H1 (cell line): ENCODE data around the gene LTBR. TPM values are rescaled to one million over a fixed set of nuclear protein-coding genes. Genes with fewer than 3 reads are reported as not detected.

Experiments
- CTCF ChIA-PET: fragments of 300-600 bp; sonication (Branson Sonifier 250); formaldehyde crosslinking; loops from one replicate; lab custom pipeline; 2021; ENCODE audit not compliant: partially characterized antibody; lab: Charles Lee
- POLR2A ChIA-PET: fragments of 300-600 bp; sonication (Branson Sonifier 250); formaldehyde crosslinking; loops from one replicate; lab custom pipeline; 2021; ENCODE audit warnings: inconsistent platforms; ENCODE audit not compliant: partially characterized antibody; lab: Charles Lee
- DNase-seq, 2 experiments: peaks; one replicate each; pipeline versions ENCODE4 v3.0.0 to v3.0.0-alpha.2; 2010 to 2022; ENCODE audit warnings: low spot score in 2 of 2, low read depth in 1 of 2, mixed read lengths in 1 of 2
- FAIRE-seq: peaks from 2 replicates; lab custom pipeline; 2011; peaks lifted over from hg19 to GRCh38; lab: Jason Lieb, UNC
- H2AFZ ChIP-seq: 2 replicates; pipeline ENCODE4 v1.8.1; 2012; ENCODE audit warnings: low read length, inconsistent platforms
- H2AK5ac ChIP-seq: 2 replicates; pipeline ENCODE4 v1.6.1; 2013; ENCODE audit warnings: low read depth, low read length
- H2BK120ac ChIP-seq: replicated peaks from 2 replicates; pipeline ENCODE3; 2013; ENCODE audit warnings: low read depth, low read length, inconsistent platforms
- H2BK12ac ChIP-seq: 2 replicates; pipeline ENCODE4 v1.6.1; 2013; ENCODE audit warnings: low read depth, low read length
- H2BK15ac ChIP-seq: 2 replicates; pipeline ENCODE4 v1.6.1; 2013; ENCODE audit warnings: low read length
- H2BK20ac ChIP-seq: 2 replicates; pipeline ENCODE4 v1.6.1; 2013; ENCODE audit warnings: low read length
- H2BK5ac ChIP-seq: 2 replicates; pipeline ENCODE4 v1.6.1; 2013; ENCODE audit warnings: low read depth, low read length
- H3K14ac ChIP-seq: 2 replicates; pipeline ENCODE4 v1.6.1; 2013; ENCODE audit warnings: inconsistent platforms; ENCODE audit not compliant: insufficient read length
- H3K18ac ChIP-seq: 2 replicates; pipeline ENCODE4 v1.6.1; 2013; ENCODE audit warnings: low read length; ENCODE audit errors: extremely low read depth
- H3K23ac ChIP-seq: 2 replicates; pipeline ENCODE4 v1.6.1; 2013; ENCODE audit warnings: inconsistent platforms; ENCODE audit not compliant: insufficient read length
- H3K23me2 ChIP-seq: 2 replicates; pipeline ENCODE4 v1.6.1; 2013; ENCODE audit warnings: low read depth, low read length
- H3K27ac ChIP-seq: 2 replicates; pipeline ENCODE4 v1.6.1; 2011; ENCODE audit warnings: low read depth, low read length, inconsistent platforms
- H3K27me3 ChIP-seq, 4 experiments: replicated peaks in 1 of 4; 1 replicate in 1 of 4; 2 replicates in 3 of 4; pipeline versions ENCODE4 v1.6.1 to v1.8.1; 2011 to 2013; ENCODE audit warnings: low read length in 3 of 4, mild to moderate bottlenecking in 3 of 4, inconsistent platforms in 2 of 4, mixed read lengths in 2 of 4, moderate library complexity in 1 of 4; ENCODE audit not compliant: control insufficient read depth in 3 of 4, insufficient read depth in 3 of 4; ENCODE audit errors: extremely low read depth in 1 of 4
- H3K36me3 ChIP-seq, 4 experiments: 2 replicates each; pipeline versions ENCODE4 v1.6.1 to v1.8.1; 2011 to 2013; ENCODE audit warnings: mild to moderate bottlenecking in 4 of 4, low read length in 3 of 4, moderate library complexity in 2 of 4, control low read depth in 1 of 4, inconsistent platforms in 1 of 4; ENCODE audit not compliant: insufficient read depth in 4 of 4, control insufficient read depth in 2 of 4
- H3K4ac ChIP-seq: replicated peaks from 2 replicates; pipeline ENCODE3; 2013; ENCODE audit warnings: low read length, low read depth, mixed read lengths, inconsistent platforms; ENCODE audit not compliant: insufficient read length
- H3K4me1 ChIP-seq, 4 experiments: replicated peaks in 1 of 4; 1 replicate in 1 of 4; 2 replicates in 3 of 4; pipeline versions ENCODE4 v1.6.1 to v1.8.1; 2011 to 2013; ENCODE audit warnings: low read length in 3 of 4, inconsistent platforms in 2 of 4, mixed read lengths in 1 of 4; ENCODE audit not compliant: insufficient read depth in 4 of 4, control insufficient read depth in 3 of 4
- H3K4me2 ChIP-seq, 2 experiments: 2 replicates each; pipeline versions ENCODE4 v1.6.1 to v1.8.1; 2011 to 2013; ENCODE audit warnings: low read depth in 2 of 2, low read length in 2 of 2, control low read depth in 1 of 2, inconsistent platforms in 1 of 2, mild to moderate bottlenecking in 1 of 2; ENCODE audit not compliant: insufficient read depth in 1 of 2
- H3K4me3 ChIP-seq, 4 experiments: fragments of 200-600, 300-600 bp in 1 of 4; sonication (generic), shearing (Covaris generic), sonication (Bioruptor Twin) in 1 of 4; 2 replicates each; pipeline versions ENCODE4 v1.5.1 to v1.8.1; 2011 to 2016; ENCODE audit warnings: low read length in 4 of 4, low read depth in 3 of 4, control low read depth in 2 of 4, inconsistent platforms in 2 of 4, mild to moderate bottlenecking in 2 of 4, mixed read lengths in 1 of 4, moderate library complexity in 1 of 4; ENCODE audit not compliant: insufficient read depth in 2 of 4; ENCODE audit errors: extremely low read depth in 1 of 4
- H3K56ac ChIP-seq: replicated peaks from 2 replicates; pipeline ENCODE3; 2013; ENCODE audit warnings: low read depth, mild to moderate bottlenecking, mixed read lengths, low read length, inconsistent platforms; ENCODE audit not compliant: insufficient read length
- H3K79me1 ChIP-seq: 2 replicates; pipeline ENCODE4 v1.6.1; 2013; ENCODE audit warnings: low read depth, low read length, control low read depth
- H3K79me2 ChIP-seq, 2 experiments: 2 replicates each; pipeline versions ENCODE4 v1.6.1 to v1.8.1; 2012 to 2013; ENCODE audit warnings: low read length in 2 of 2, mild to moderate bottlenecking in 2 of 2, inconsistent platforms in 1 of 2; ENCODE audit not compliant: insufficient read depth in 2 of 2, control insufficient read depth in 1 of 2
- H3K9ac ChIP-seq, 4 experiments: replicated peaks in 1 of 4; 1 replicate in 1 of 4; 2 replicates in 3 of 4; pipeline versions ENCODE4 v1.6.1 to v1.8.1; 2011 to 2013; ENCODE audit warnings: low read depth in 3 of 4, low read length in 3 of 4, control low read depth in 2 of 4, mild to moderate bottlenecking in 2 of 4, moderate library complexity in 2 of 4, inconsistent platforms in 1 of 4; ENCODE audit errors: extremely low read depth in 1 of 4
- H3K9me3 ChIP-seq, 2 experiments: 2 replicates each; pipeline versions ENCODE4 v1.6.1 to v1.8.1; 2012 to 2013; ENCODE audit warnings: mild to moderate bottlenecking in 2 of 2, moderate library complexity in 2 of 2, control low read depth in 1 of 2, inconsistent platforms in 1 of 2, low read depth in 1 of 2, low read length in 1 of 2, mixed read lengths in 1 of 2; ENCODE audit not compliant: insufficient read depth in 2 of 2
- H4K20me1 ChIP-seq, 2 experiments: replicated peaks in 1 of 2; 2 replicates each; pipeline versions ENCODE3 to v1.8.1; 2011 to 2013; ENCODE audit warnings: inconsistent platforms in 2 of 2, low read length in 2 of 2, mild to moderate bottlenecking in 1 of 2; ENCODE audit not compliant: insufficient read depth in 2 of 2, control insufficient read depth in 1 of 2
- H4K5ac ChIP-seq: 2 replicates; pipeline ENCODE4 v1.6.1; 2013; ENCODE audit warnings: low read length, low read depth, mixed read lengths, inconsistent platforms; ENCODE audit not compliant: insufficient read length
- H4K8ac ChIP-seq: 2 replicates; pipeline ENCODE4 v1.8.0; 2013; ENCODE audit warnings: mild to moderate bottlenecking, moderate library complexity, low read length, inconsistent platforms; ENCODE audit not compliant: insufficient read depth; ENCODE audit errors: extremely low read depth
- H4K91ac ChIP-seq: replicated peaks from 2 replicates; pipeline ENCODE3; 2013; ENCODE audit warnings: low read length, mixed read lengths, inconsistent platforms; ENCODE audit not compliant: insufficient read length
- JUND ChIP-seq: IDR thresholded peaks from 2 replicates; pipeline ENCODE4 v1.6.1; 2011; ENCODE audit warnings: mild to moderate bottlenecking, improper control_type of control experiment, low read length
- POLR2A ChIP-seq, 2 experiments: IDR thresholded peaks; 1 replicate in 1 of 2; 2 replicates in 1 of 2; pipeline ENCODE4 v1.6.1; 2011; ENCODE audit warnings: low read depth in 2 of 2, low read length in 2 of 2, mild to moderate bottlenecking in 2 of 2; ENCODE audit errors: control extremely low read depth in 1 of 2
- POLR2AphosphoS5 ChIP-seq: IDR thresholded peaks from 2 replicates; pipeline ENCODE4 v1.6.1; 2011; ENCODE audit warnings: low read depth, low read length
- WGBS, 2 experiments: shearing (Covaris generic) in 1 of 2; methylation state at CpG; one replicate each; pipeline versions ENCODE4 v1.1.6 to v1.1.7; 2013 to 2015; ENCODE audit warnings: low lambda C conversion rate in 2 of 2, mixed read lengths in 2 of 2, inconsistent platforms in 1 of 2, low coverage in 1 of 2, missing lambda C conversion rate in 1 of 2; ENCODE audit not compliant: insufficient replicate concordance in 2 of 2, insufficient coverage in 1 of 2, insufficient read length in 1 of 2; ENCODE audit errors: extremely low coverage in 1 of 2, missing lambda C conversion rate in 1 of 2; 5-methylcytosine and 5-hydroxymethylcytosine counted together
- polyA plus RNA-seq, 7 experiments: library from polyadenylated mRNA; depleted of rRNA in 3 of 7; stranded (reverse) in 5 of 7; unstranded in 2 of 7; fragments of >200 nt in 5 of 7; fragments of 200-250 nt in 2 of 7; gene quantifications; 1 replicate in 5 of 7; 2 replicates in 1 of 7; 4 replicates in 1 of 7; pipeline versions ENCODE4 v1.2.1 to v1.2.3, GENCODE V29; 2011 to 2013; ENCODE audit warnings: missing spikeins in 2 of 7, mixed read lengths in 2 of 7
- total RNA-seq: library from RNA; stranded (reverse); fragmentation: NEBNext Ultra II Directional; extraction: Animal tissue kit (Norgen Biotek cat#: 25700); gene quantifications from 2 replicates; pipeline ENCODE4 v1.2.1, GENCODE V29; 2021

Gene LTBR
- total and polyA plus RNA-seq, 2 of the 8 experiments (the other 6 are each of a cell fraction or from before 2014, with no cell fraction given) = 5.1 to 6.3 TPM

DNA sequence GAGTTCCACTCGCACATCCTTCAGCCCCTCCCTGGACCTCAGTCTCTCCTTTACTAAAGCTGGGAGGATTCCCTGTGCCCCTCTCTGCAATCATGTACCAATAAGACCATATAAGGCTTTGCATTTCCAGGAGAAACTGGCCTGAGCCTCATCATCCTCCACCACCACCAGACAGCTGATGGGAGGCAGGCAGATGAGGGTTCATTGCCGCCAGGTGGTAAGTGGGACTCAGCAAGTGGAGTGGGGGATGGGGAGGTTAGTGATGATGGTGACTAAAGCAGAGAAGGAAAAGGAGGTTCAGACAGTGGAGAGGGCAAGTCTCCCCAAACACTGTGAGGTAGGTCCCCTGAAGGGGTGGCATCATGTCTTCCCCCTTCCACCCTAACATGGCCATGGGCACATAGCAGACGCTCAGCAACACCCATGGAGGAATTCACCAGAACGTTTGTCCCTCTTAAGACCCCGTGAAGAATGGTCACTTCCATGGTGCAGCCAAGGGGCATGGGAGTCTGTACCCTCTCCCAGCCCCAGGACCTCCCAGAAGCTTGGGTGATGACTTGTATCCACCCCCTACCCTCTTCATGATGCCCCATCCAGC is 37.6 kb upstream of the LTBR start:
- H3K18ac ChIP-seq = no peak overlapping the region
- H4K91ac ChIP-seq = no peak overlapping the region
- TF ChIP-seq JUND (no peak), POLR2A (IDR thresholded peaks at IDR 0.05; ENCODE audit: control extremely low read depth in 1 of 2, low read depth in 2 of 2, low read length in 2 of 2) (peak in 1 of 2 experiments; percentile 21; a peak in 1 of 3 replicates), POLR2AphosphoS5 (peak; percentile 34; the same call in 1 of the 2 replicates)
- ChIA-PET POLR2A (interaction anchor here (1.2 to 17.1 kb wide), 11 partner anchors 10 to 193 kb away, joined by 3 to 286 read pairs (median 7); partner anchors contain the start of genes SCNN1A and VAMP1), CTCF (interaction anchor here (1.0 to 8.9 kb wide), 11 partner anchors 11 to 131 kb away, joined by 3 to 74 read pairs (median 5); partner anchors contain the start of gene SCNN1A)
- H2BK120ac ChIP-seq = no peak overlapping the region
- H3K9ac ChIP-seq = no peak overlapping the region
- no peak overlapping the region for H3K4me2 ChIP-seq
- H2BK20ac ChIP-seq = no peak overlapping the region
- no peak for DNase-seq
- H4K5ac ChIP-seq = no peak overlapping the region
- H2AFZ ChIP-seq = no peak overlapping the region
- no peaks in the 10 kb centered on the region for H4K20me1 ChIP-seq
- no peak overlapping the region for H2AK5ac ChIP-seq
- no peak overlapping the region for H3K14ac ChIP-seq
- H3K36me3 ChIP-seq = peaks cover 6 to 30% (median 16%) of the 10 kb centered on the region in 4 experiments; a peak in 7 of 8 replicates
- no peak overlapping the region for H3K4me3 ChIP-seq
- H3K23me2 ChIP-seq = peaks cover 3% of the 10 kb centered on the region; the same call in 1 of the 2 replicates
- no peaks in the 10 kb centered on the region for H3K27me3 ChIP-seq
- H3K79me1 ChIP-seq = no peaks in the 10 kb centered on the region
- H3K4me1 ChIP-seq = peaks cover 3 to 13% (median 11%) of the 10 kb centered on the region in 4 experiments; a peak in 5 of 7 replicates
- WGBS, 2 experiments = 86% methylated on average over 5 of the region's 5 CpGs; no CpG with 5 or more reads in 1 of the 2 experiments
- no peak overlapping the region for H3K27ac ChIP-seq
- peaks cover 4 to 8% of the 10 kb centered on the region in 2 experiments; a peak in 3 of 4 replicates for H3K79me2 ChIP-seq
- no peak overlapping the region for H3K23ac ChIP-seq
- peak overlapping the region; percentile 39; the same call in 1 of the 2 replicates for H2BK12ac ChIP-seq
- no peak for FAIRE-seq
- H3K4ac ChIP-seq = no peak overlapping the region
- no peak overlapping the region for H4K8ac ChIP-seq
- H3K56ac ChIP-seq = no peak overlapping the region
- no peaks in the 10 kb centered on the region for H3K9me3 ChIP-seq
- no peak overlapping the region for H2BK15ac ChIP-seq
- H2BK5ac ChIP-seq = no peak overlapping the region
